ENCODE results near the gene SAP25. TPM values are rescaled to one million over a fixed set of nuclear protein-coding genes. Genes with fewer than 3 reads are reported as not detected.

Gene SAP25
- total RNA-seq, 1 experiment from 2014 or later = 2.0 TPM

- Mint-ChIP-seq H3K9me3 (ENCODE audit: unreplicated experiment) (no peaks in the 10 kb centered on the region), H3K4me3 (ENCODE audit: unreplicated experiment) (no peak overlapping the region), H3K4me1 (ENCODE audit: low read depth, unreplicated experiment) (peaks cover 9% of the 10 kb centered on the region), H3K27me3 (ENCODE audit: insufficient read depth, unreplicated experiment) (no peaks in the 10 kb centered on the region), H3K27ac (ENCODE audit: unreplicated experiment) (no peak overlapping the region), H3K36me3 (ENCODE audit: insufficient read depth, unreplicated experiment) (peaks cover 1% of the 10 kb centered on the region)
- H3K4me3 ChIP-seq (ENCODE audit: low read depth, low read length) = no peak overlapping the region
- ChIA-PET POLR2A (no interaction called here), CTCF (interaction anchor here (0.6 kb wide), 1 partner anchor 1294 kb away, joined by 5 read pairs; the partner anchor contains the start of gene ARPC1A)
- no TSS peak for BruUV-seq (replicated peaks)
- H3K36me3 ChIP-seq (ENCODE audit: control insufficient read depth, insufficient read depth, low read length) = no peaks in the 10 kb centered on the region
- no peaks in the 10 kb centered on the region for H3K4me1 ChIP-seq
- no peak for TF ChIP-seq CTCF (IDR thresholded peaks at IDR 0.05; ENCODE audit: insufficient read depth in 1 of 2, low read depth in 1 of 2, low read length in 1 of 2, severe bottlenecking in 1 of 2, unreplicated experiment in 1 of 2)
- no peak for DNase-seq
- no peaks in the 10 kb centered on the region for H3K27me3 ChIP-seq (replicated peaks; ENCODE audit: control insufficient read depth, insufficient read depth, low read length)
- intact Hi-C loops (cut with micrococcal nuclease; ENCODE audit: unreplicated experiment) = no loop called here
- no peaks in the 10 kb centered on the region for H3K9me3 ChIP-seq
These were observed 46.5 kb upstream of the SAP25 start for GRCh38 chr7:100620239-100620638.

GRCh38 chr7:100614308-100614861, 40.7 kb upstream of the SAP25 start:
- DNase-seq = no peak
- Mint-ChIP-seq H3K36me3 (ENCODE audit: insufficient read depth, unreplicated experiment) (peaks cover 21% of the 10 kb centered on the region), H3K27me3 (ENCODE audit: insufficient read depth, unreplicated experiment) (no peaks in the 10 kb centered on the region), H3K4me1 (ENCODE audit: low read depth, unreplicated experiment) (no peaks in the 10 kb centered on the region), H3K27ac (ENCODE audit: unreplicated experiment) (no peak overlapping the region), H3K9me3 (ENCODE audit: unreplicated experiment) (no peaks in the 10 kb centered on the region), H3K4me3 (ENCODE audit: unreplicated experiment) (no peak overlapping the region)
- no peaks in the 10 kb centered on the region for H3K9me3 ChIP-seq
- ChIA-PET POLR2A (no interaction called here), CTCF (interaction anchor here (0.6 to 1.0 kb wide), 3 partner anchors 12 to 177 kb away, joined by 3 to 4 read pairs (median 3); no protein-coding TSS in a partner anchor)
- BruUV-seq (replicated peaks) = no TSS peak
- H3K4me3 ChIP-seq (ENCODE audit: low read depth, low read length) = no peak overlapping the region
- no peaks in the 10 kb centered on the region for H3K36me3 ChIP-seq (ENCODE audit: control insufficient read depth, insufficient read depth, low read length)
- no peak for TF ChIP-seq CTCF (IDR thresholded peaks at IDR 0.05; ENCODE audit: insufficient read depth in 1 of 2, low read depth in 1 of 2, low read length in 1 of 2, severe bottlenecking in 1 of 2, unreplicated experiment in 1 of 2)
- H3K27me3 ChIP-seq (replicated peaks; ENCODE audit: control insufficient read depth, insufficient read depth, low read length) = no peaks in the 10 kb centered on the region
- peaks cover 10% of the 10 kb centered on the region; the same call in 1 of the 2 replicates for H3K4me1 ChIP-seq
- intact Hi-C loops (cut with micrococcal nuclease; ENCODE audit: unreplicated experiment) = no loop called here

GRCh38 chr7:100613412-100614175, 39.9 kb upstream of the SAP25 start:
- Histone ChIP-seq H3K4me3 (ENCODE audit: low read depth, low read length) (no peak overlapping the region), H3K36me3 (ENCODE audit: control insufficient read depth, insufficient read depth, low read length) (no peaks in the 10 kb centered on the region), H3K4me1 (peaks cover 10% of the 10 kb centered on the region; the same call in 1 of the 2 replicates), H3K9me3 (no peaks in the 10 kb centered on the region), H3K27me3 (replicated peaks; ENCODE audit: control insufficient read depth, insufficient read depth, low read length) (no peaks in the 10 kb centered on the region)
- no peaks in the 10 kb centered on the region for H3K4me1 Mint-ChIP-seq (ENCODE audit: low read depth, unreplicated experiment)
- no peak for TF ChIP-seq CTCF (IDR thresholded peaks at IDR 0.05; ENCODE audit: insufficient read depth in 1 of 2, low read depth in 1 of 2, low read length in 1 of 2, severe bottlenecking in 1 of 2, unreplicated experiment in 1 of 2)
- CTCF ChIA-PET = interaction anchor here (0.7 to 3.6 kb wide), 6 partner anchors 16 to 92 kb away, joined by 3 to 39 read pairs (median 4); partner anchors contain the start of genes GIGYF1 and POP7
- DNase-seq = no peak
- BruUV-seq (replicated peaks) = no TSS peak
- H3K36me3 Mint-ChIP-seq (ENCODE audit: insufficient read depth, unreplicated experiment) = peaks cover 21% of the 10 kb centered on the region
- intact Hi-C loops (cut with micrococcal nuclease; ENCODE audit: unreplicated experiment) = loop anchor here (1.0 kb wide), 1 partner anchor 37 kb away; no protein-coding TSS in a partner anchor
- no peaks in the 10 kb centered on the region for H3K27me3 Mint-ChIP-seq (ENCODE audit: insufficient read depth, unreplicated experiment)
- POLR2A ChIA-PET = interaction anchor here (0.9 kb wide), 1 partner anchor 60 kb away, joined by 3 read pairs; the partner anchor contains the start of gene GNB2
- no peaks in the 10 kb centered on the region for H3K9me3 Mint-ChIP-seq (ENCODE audit: unreplicated experiment)
- peak overlapping the region; percentile 86 for H3K4me3 Mint-ChIP-seq (ENCODE audit: unreplicated experiment)
- H3K27ac Mint-ChIP-seq (ENCODE audit: unreplicated experiment) = no peak overlapping the region

Data from Caco-2 (cell line).